Type B pancreatic cell (in vitro differentiated cells): ENCODE data around the gene AMPH. TPM values are rescaled to one million over a fixed set of nuclear protein-coding genes. Genes with fewer than 3 reads are reported as not detected.

ENCODE experiments used
- DNase-seq: peaks from one replicate; pipeline ENCODE4 v3.0.0; 2021; ENCODE audit warnings: mixed read lengths; ENCODE audit not compliant: unreplicated experiment; ENCODE audit errors: extremely low spot score
- H3K27ac Mint-ChIP-seq: 2 replicates; pipeline ENCODE4 v1.8.0; 2021; ENCODE audit warnings: mild to moderate bottlenecking, mixed read lengths
- H3K27me3 Mint-ChIP-seq: 2 replicates; pipeline ENCODE4 v1.8.0; 2021; ENCODE audit warnings: mixed read lengths
- H3K36me3 Mint-ChIP-seq: 2 replicates; pipeline ENCODE4 v1.8.0; 2021; ENCODE audit warnings: mixed read lengths
- H3K4me1 Mint-ChIP-seq: one replicate; pipeline ENCODE4 v1.8.0; 2021; ENCODE audit warnings: mixed read lengths; ENCODE audit not compliant: unreplicated experiment
- H3K4me3 Mint-ChIP-seq: 2 replicates; pipeline ENCODE4 v1.8.0; 2021; ENCODE audit warnings: mild to moderate bottlenecking, mixed read lengths
- H3K9me3 Mint-ChIP-seq: 2 replicates; pipeline ENCODE4 v1.8.0; 2021; ENCODE audit warnings: mixed read lengths
- CTCF ChIP-seq: fragments of 200-600 bp; sonication (generic); conservative IDR thresholded peaks from 2 replicates; pipeline ENCODE4 v1.5.0; 2021; ENCODE audit warnings: antibody characterized with exemption, mild to moderate bottlenecking
- total RNA-seq: library from RNA; stranded (reverse); gene quantifications from 2 replicates; pipeline ENCODE4 v1.2.1, GENCODE V29; 2021; ENCODE audit warnings: low replicate concordance

Gene AMPH
- total RNA-seq, 1 donor from 2014 or later, result 19.9 TPM

GRCh38 chr7:38448054-38448453, 183.1 kb downstream of the AMPH start:
- TF ChIP-seq CTCF, result no peak

GRCh38 chr7:38438970-38439369, 192.2 kb downstream of the AMPH start:
- DNase-seq, result no peak
- no peaks in the 10 kb centered on the region for H3K4me1 Mint-ChIP-seq
- H3K36me3 Mint-ChIP-seq, result peaks cover 3% of the 10 kb centered on the region
- no peaks in the 10 kb centered on the region for H3K9me3 Mint-ChIP-seq
- H3K27me3 Mint-ChIP-seq, result peaks cover 1% of the 10 kb centered on the region
- no peak overlapping the region for H3K4me3 Mint-ChIP-seq
- no peak for TF ChIP-seq CTCF
- H3K27ac Mint-ChIP-seq, result no peak overlapping the region

More at GRCh38 chr7:38448054-38448453, 183.1 kb downstream of the AMPH start:
- DNase-seq, result no peak
- H3K36me3 Mint-ChIP-seq, result no peaks in the 10 kb centered on the region
- H3K4me1 Mint-ChIP-seq, result peaks cover 6% of the 10 kb centered on the region
- H3K9me3 Mint-ChIP-seq, result no peaks in the 10 kb centered on the region
- H3K4me3 Mint-ChIP-seq, result no peak overlapping the region
- no peak overlapping the region for H3K27ac Mint-ChIP-seq
- H3K27me3 Mint-ChIP-seq, result no peaks in the 10 kb centered on the region

- TF ChIP-seq CTCF, result no peak
- H3K4me1 Mint-ChIP-seq, result no peaks in the 10 kb centered on the region
- no peak overlapping the region for H3K27ac Mint-ChIP-seq
- no peak for DNase-seq
- peaks cover 3% of the 10 kb centered on the region for H3K36me3 Mint-ChIP-seq
- no peaks in the 10 kb centered on the region for H3K9me3 Mint-ChIP-seq
- peaks cover 6% of the 10 kb centered on the region for H3K27me3 Mint-ChIP-seq
- no peak overlapping the region for H3K4me3 Mint-ChIP-seq
Observed at GRCh38 chr7:38432671-38433070, 198.5 kb downstream of the AMPH start.

GRCh38 chr7:38432080-38432479, 199.1 kb downstream of the AMPH start:
- H3K4me3 Mint-ChIP-seq, result no peak overlapping the region
- H3K9me3 Mint-ChIP-seq, result no peaks in the 10 kb centered on the region
- peaks cover 3% of the 10 kb centered on the region for H3K36me3 Mint-ChIP-seq
- no peaks in the 10 kb centered on the region for H3K4me1 Mint-ChIP-seq
- TF ChIP-seq CTCF, result no peak
- no peak for DNase-seq
- no peak overlapping the region for H3K27ac Mint-ChIP-seq
- peaks cover 6% of the 10 kb centered on the region for H3K27me3 Mint-ChIP-seq

GRCh38 chr7:38429057-38429456, 202.1 kb downstream of the AMPH start:
- H3K27ac Mint-ChIP-seq, result no peak overlapping the region

More at GRCh38 chr7:38429057-38429456, 202.1 kb downstream of the AMPH start:
- no peaks in the 10 kb centered on the region for H3K4me1 Mint-ChIP-seq
- H3K27me3 Mint-ChIP-seq, result peaks cover 6% of the 10 kb centered on the region
- H3K4me3 Mint-ChIP-seq, result no peak overlapping the region
- no peak for TF ChIP-seq CTCF
- no peak for DNase-seq
- H3K9me3 Mint-ChIP-seq, result no peaks in the 10 kb centered on the region
- no peaks in the 10 kb centered on the region for H3K36me3 Mint-ChIP-seq
